ENCODE data around the gene CRKL. TPM values are rescaled to one million over a fixed set of nuclear protein-coding genes. Genes with fewer than 3 reads are reported as not detected.

CRKL gene
- total and polyA plus RNA-seq, 8 donors, result 9.1 to 29.4 (median 18.3) TPM

DNA sequence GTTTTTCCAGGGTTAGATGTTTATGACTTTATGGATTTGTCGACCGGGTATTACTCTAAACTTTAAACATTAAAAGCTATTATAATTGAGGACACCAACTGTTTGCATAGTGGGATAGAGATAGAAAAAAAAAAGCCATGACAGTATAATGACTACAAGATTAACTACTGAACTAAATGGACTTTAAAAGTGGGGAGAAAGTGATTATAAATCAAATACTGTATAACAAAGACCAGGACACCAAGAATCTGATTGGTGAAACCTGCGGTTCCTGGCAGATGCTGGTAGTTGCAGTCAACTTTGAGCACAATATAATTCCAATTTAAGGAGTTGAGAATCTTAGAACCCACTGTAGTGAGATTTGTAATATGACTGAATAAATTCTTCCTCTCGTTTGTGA, 2.5 kb downstream of the CRKL start:
- DNase-seq, result no peak
- TF ChIP-seq, protein P1, sequence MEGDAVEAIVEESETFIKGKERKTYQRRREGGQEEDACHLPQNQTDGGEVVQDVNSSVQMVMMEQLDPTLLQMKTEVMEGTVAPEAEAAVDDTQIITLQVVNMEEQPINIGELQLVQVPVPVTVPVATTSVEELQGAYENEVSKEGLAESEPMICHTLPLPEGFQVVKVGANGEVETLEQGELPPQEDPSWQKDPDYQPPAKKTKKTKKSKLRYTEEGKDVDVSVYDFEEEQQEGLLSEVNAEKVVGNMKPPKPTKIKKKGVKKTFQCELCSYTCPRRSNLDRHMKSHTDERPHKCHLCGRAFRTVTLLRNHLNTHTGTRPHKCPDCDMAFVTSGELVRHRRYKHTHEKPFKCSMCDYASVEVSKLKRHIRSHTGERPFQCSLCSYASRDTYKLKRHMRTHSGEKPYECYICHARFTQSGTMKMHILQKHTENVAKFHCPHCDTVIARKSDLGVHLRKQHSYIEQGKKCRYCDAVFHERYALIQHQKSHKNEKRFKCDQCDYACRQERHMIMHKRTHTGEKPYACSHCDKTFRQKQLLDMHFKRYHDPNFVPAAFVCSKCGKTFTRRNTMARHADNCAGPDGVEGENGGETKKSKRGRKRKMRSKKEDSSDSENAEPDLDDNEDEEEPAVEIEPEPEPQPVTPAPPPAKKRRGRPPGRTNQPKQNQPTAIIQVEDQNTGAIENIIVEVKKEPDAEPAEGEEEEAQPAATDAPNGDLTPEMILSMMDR (IDR thresholded peaks at IDR 0.05), result no peak
- Histone ChIP-seq H3K4me1 (peaks cover 0 to 20% (median 4%) of the 10 kb centered on the region in 3 donors), H3K4me3 (peak overlapping the region in 3 of 4 donors; percentile 95 to 100 (median 97)), H3K27ac (no peak overlapping the region), H3K27me3 (no peaks in the 10 kb centered on the region), H3K9me3 (no peaks in the 10 kb centered on the region), H3K36me3 (no peaks in the 10 kb centered on the region)
- no peak for FAIRE-seq
- intact Hi-C loops (cut with DNase I), result no loop called here
- ATAC-seq, result no peak
- WGBS, 2 donors, result 3 to 4% methylated on average over 4 of the region's 4 CpGs

DNA sequence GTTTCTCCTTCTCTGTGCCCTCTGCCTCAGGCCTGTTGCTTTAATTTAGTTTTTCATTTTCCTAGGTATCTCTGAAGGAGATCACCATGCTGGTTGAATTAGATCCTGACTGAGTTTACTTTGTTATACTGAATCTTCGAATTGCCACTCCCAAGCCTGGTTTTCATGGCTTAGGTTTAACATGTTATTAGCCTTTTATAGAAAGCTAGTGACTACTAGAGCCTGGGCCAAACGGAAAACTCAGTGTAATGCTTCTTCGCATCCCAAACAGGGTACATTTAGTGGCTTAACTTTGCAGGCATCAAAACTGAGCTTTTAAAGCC, 3.6 kb downstream of the CRKL start:
- 39 to 41% methylated on average over 3 of the region's 3 CpGs for WGBS, 2 donors
- peaks cover 0 to 20% (median 4%) of the 10 kb centered on the region in 3 donors for H3K4me1 ChIP-seq
- no peaks in the 10 kb centered on the region for H3K27me3 ChIP-seq
- TF ChIP-seq, protein P1 (IDR thresholded peaks at IDR 0.05), result no peak
- ATAC-seq, result no peak
- H3K36me3 ChIP-seq, result no peaks in the 10 kb centered on the region
- FAIRE-seq, result no peak
- H3K4me3 ChIP-seq, result peak overlapping the region in 2 of 4 donors; percentile 95 to 100
- no peak overlapping the region for H3K27ac ChIP-seq
- H3K9me3 ChIP-seq, result no peaks in the 10 kb centered on the region
- intact Hi-C loops (cut with DNase I), result no loop called here
- DNase-seq, result no peak

DNA sequence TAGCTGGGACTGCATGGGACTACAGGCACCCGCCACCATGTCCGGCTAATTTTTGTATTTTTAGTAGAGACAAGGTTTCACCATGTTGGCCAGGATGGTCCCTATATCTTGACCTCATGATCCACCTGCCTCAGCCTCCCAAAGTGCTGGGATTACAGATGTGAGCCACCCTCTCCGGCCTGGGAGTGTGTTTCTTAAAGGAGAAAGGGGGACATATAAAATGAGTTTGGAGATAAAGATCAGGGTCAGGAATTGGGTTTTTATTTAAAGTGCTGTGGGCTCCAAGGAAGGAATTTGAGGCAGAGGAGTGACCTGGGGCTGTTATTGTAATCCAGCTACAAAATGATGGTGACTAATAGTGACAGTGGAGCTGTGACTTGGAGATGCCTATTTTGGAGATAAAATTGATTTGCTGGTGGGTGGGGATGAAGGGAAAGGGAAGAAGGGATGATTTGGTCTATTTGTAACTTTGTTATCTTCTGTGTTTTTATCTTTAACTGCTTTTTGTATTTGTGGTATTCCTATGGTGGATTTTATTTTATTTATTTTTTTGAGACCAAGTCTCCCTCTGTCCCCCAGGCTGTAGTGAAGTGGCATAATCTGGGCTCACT, 5.0 kb downstream of the CRKL start:
- 90% methylated on average over 3 of the region's 3 CpGs for WGBS, 2 donors
- H3K36me3 ChIP-seq, result no peaks in the 10 kb centered on the region
- H3K4me3 ChIP-seq, result no peak overlapping the region
- no peaks in the 10 kb centered on the region for H3K27me3 ChIP-seq
- H3K27ac ChIP-seq, result no peak overlapping the region
- H3K4me1 ChIP-seq, result peaks cover 0 to 17% (median 4%) of the 10 kb centered on the region in 3 donors
- ATAC-seq (no peak), DNase-seq (no peak), FAIRE-seq (no peak)
- intact Hi-C loops (cut with DNase I), result no loop called here
- TF ChIP-seq, protein P1 (IDR thresholded peaks at IDR 0.05), result no peak
- H3K9me3 ChIP-seq, result no peaks in the 10 kb centered on the region

DNA sequence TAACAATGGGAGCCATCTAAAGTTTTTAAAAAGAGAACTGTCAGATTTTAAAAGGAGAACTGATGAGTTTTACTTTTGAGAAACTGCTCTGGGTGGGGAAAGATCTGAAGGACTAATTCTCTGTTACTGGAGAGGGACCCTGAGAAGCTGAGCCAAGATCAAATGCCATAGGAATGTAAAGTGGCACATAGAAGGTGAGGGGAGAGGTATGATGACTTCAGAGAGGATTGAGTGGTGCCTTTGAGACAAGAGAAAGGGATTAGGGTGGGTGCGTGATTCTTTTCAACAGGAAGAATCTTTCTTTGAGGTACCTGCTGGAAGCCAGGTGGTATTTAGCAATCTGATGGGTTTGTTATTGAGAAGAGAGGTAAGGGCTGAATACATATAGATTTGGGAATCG, 9.0 kb downstream of the CRKL start:
- H3K4me1 ChIP-seq, result peaks cover 0 to 8% (median 0%) of the 10 kb centered on the region in 3 donors
- FAIRE-seq, result no peak

More for the DNA sequence above, 9.0 kb downstream of the CRKL start:
- DNase-seq, result no peak
- 84 to 91% methylated on average over 2 of the region's 2 CpGs for WGBS, 2 donors
- no peak for ATAC-seq
- Histone ChIP-seq H3K27me3 (no peaks in the 10 kb centered on the region), H3K36me3 (no peaks in the 10 kb centered on the region), H3K27ac (no peak overlapping the region), H3K4me3 (no peak overlapping the region), H3K9me3 (no peaks in the 10 kb centered on the region)
- TF ChIP-seq, protein P1 (IDR thresholded peaks at IDR 0.05), result no peak
- intact Hi-C loops (cut with DNase I), result no loop called here
